ENCODE data around the gene G6PC3.

DNA sequence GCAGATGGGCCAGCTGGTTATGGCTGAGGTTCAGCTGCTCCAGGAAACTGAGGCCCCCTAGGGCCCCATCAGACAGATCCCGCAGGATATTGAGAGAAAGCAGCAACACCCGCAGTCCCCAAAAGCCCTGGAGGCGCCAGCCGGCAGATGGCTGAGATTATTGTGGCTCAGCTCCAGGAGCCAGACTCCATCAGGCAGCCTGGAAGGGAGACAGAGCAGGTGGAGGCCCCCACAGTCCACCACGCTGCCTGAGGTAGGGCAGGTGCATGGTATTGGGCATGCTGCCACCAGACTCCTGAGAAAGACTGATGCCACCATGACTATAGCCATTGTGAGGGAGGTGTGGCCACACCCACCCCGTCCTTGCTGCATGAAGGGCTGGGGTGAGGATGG, 46.3 kb upstream of the G6PC3 start:
- TF ChIP-seq, protein P1, sequence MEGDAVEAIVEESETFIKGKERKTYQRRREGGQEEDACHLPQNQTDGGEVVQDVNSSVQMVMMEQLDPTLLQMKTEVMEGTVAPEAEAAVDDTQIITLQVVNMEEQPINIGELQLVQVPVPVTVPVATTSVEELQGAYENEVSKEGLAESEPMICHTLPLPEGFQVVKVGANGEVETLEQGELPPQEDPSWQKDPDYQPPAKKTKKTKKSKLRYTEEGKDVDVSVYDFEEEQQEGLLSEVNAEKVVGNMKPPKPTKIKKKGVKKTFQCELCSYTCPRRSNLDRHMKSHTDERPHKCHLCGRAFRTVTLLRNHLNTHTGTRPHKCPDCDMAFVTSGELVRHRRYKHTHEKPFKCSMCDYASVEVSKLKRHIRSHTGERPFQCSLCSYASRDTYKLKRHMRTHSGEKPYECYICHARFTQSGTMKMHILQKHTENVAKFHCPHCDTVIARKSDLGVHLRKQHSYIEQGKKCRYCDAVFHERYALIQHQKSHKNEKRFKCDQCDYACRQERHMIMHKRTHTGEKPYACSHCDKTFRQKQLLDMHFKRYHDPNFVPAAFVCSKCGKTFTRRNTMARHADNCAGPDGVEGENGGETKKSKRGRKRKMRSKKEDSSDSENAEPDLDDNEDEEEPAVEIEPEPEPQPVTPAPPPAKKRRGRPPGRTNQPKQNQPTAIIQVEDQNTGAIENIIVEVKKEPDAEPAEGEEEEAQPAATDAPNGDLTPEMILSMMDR (IDR thresholded peaks at IDR 0.05): no peak
- TF ChIP-seq POLR2A (IDR thresholded peaks at IDR 0.05): no peak
